Left ventricle myocardium inferior (tissue), 1 donor: ENCODE measurements around the gene NDUFB3. TPM values are rescaled to one million over a fixed set of nuclear protein-coding genes. Genes with fewer than 3 reads are reported as not detected.
"Not testable (repeated sequence)": the region's sequence is repeated elsewhere in the genome, so short reads cannot be mapped to it uniquely, and the experiment has no call there.

Experiments
- DNase-seq: peaks from one replicate; pipeline ENCODE4 v3.0.0-alpha.2; 2020
- H3K27ac ChIP-seq: fragments of 200-600 bp; replicated peaks from 2 replicates; pipeline ENCODE4 v1.8.0; 2021
- H3K27me3 ChIP-seq: fragments of 200-600 bp; 2 replicates; pipeline ENCODE4 v1.8.0; 2021; ENCODE audit warnings: low read depth
- H3K36me3 ChIP-seq: fragments of 200-600 bp; 2 replicates; pipeline ENCODE4 v1.8.0; 2021
- H3K4me1 ChIP-seq: fragments of 200-600 bp; 2 replicates; pipeline ENCODE4 v1.8.0; 2021
- H3K4me3 ChIP-seq: fragments of 200-600 bp; 2 replicates; pipeline ENCODE4 v1.8.0; 2021; ENCODE audit warnings: mild to moderate bottlenecking, moderate library complexity
- H3K9me3 ChIP-seq: fragments of 200-600 bp; replicated peaks from 2 replicates; pipeline ENCODE4 v1.8.0; 2021
- CTCF ChIP-seq: fragments of 200-600 bp; IDR thresholded peaks from 2 replicates; pipeline ENCODE4 v1.8.0; 2021; ENCODE audit warnings: antibody characterized with exemption, mild to moderate bottlenecking, borderline replicate concordance
- intact Hi-C: fragments of 100-400 bp; cut with micrococcal nuclease; formaldehyde crosslinking; loops from one replicate; pipeline ENCODE4 v1.11.0; 2022
- long read RNA-seq: library from polyadenylated mRNA; unstranded; transcript quantifications from one replicate; pipeline ENCODE4 v2.0.0, GENCODE V29; 2021
- total RNA-seq: library from RNA; stranded (reverse); fragmentation: NEBNext Ultra II Directional; extraction: Animal tissue kit (Norgen Biotek cat#: 25700); gene quantifications from one replicate; pipeline ENCODE4 v1.2.1, GENCODE V29; 2021
- donor health status: DM: no; HTN: yes; CAD: no; lungs with severe emphysema.

Gene NDUFB3
- total RNA-seq = 466 TPM
- long read RNA-seq, transcript NDUFB3-201 (3 exons, 755 nt) = major isoform, 190 of 202 reads
- long read RNA-seq, partial matches to known transcripts = 7 of 202 reads
- long read RNA-seq, other reads (novel, unspliced or antisense) = 5 of 202 reads

- peak within 1 kb of the TSS; percentile 93 for H3K27ac ChIP-seq
- H3K36me3 ChIP-seq = no peaks in the 10 kb centered on the region
- intact Hi-C loops = no loop called here
- peak; percentile 58 for TF ChIP-seq CTCF
- H3K9me3 ChIP-seq = no peaks in the 10 kb centered on the region
- H3K27me3 ChIP-seq = no peaks in the 10 kb centered on the region
- peaks cover 89% of the 10 kb centered on the region for H3K4me1 ChIP-seq
- peak; percentile 89 for DNase-seq
- peak within 1 kb of the TSS; percentile 95 for H3K4me3 ChIP-seq
Measured at GRCh38 chr2:201071479-201072200, at the start of gene NDUFB3, which contains the start of gene HYCC2. TSS of gene NDUFB3 (plus strand) at chr2:201072001. CDS start at chr2:201078883, 6,882 bp downstream. TSS of gene HYCC2 (minus strand) at chr2:201071671. CDS start at chr2:201024009, 47,662 bp downstream.

- Histone ChIP-seq H3K9me3 (peaks cover 13% of the 10 kb centered on the region), H3K4me1 (peaks cover 12% of the 10 kb centered on the region), H3K36me3 (peaks cover 34% of the 10 kb centered on the region), H3K4me3 (no peak overlapping the region), H3K27ac (no peak overlapping the region), H3K27me3 (no peaks in the 10 kb centered on the region)
- no peak for DNase-seq
- no peak for TF ChIP-seq CTCF
- intact Hi-C loops = no loop called here
Measured at GRCh38 chr2:201024518-201024917, 47.3 kb upstream of the NDUFB3 start.

- H3K4me3 ChIP-seq, H3K4me1 ChIP-seq, H3K27ac ChIP-seq, intact Hi-C loops, H3K9me3 ChIP-seq, DNase-seq, H3K27me3 ChIP-seq: not testable (repeated sequence)
- H3K36me3 ChIP-seq = peaks cover 17% of the 10 kb centered on the region
Measured at GRCh38 chr2:201034355-201034754, 37.4 kb upstream of the NDUFB3 start.

GRCh38 chr2:201038361-201038760, 33.4 kb upstream of the NDUFB3 start:
- H3K4me1 ChIP-seq = peaks cover 16% of the 10 kb centered on the region
- H3K27ac ChIP-seq, DNase-seq, H3K36me3 ChIP-seq, H3K9me3 ChIP-seq, H3K27me3 ChIP-seq, intact Hi-C loops, H3K4me3 ChIP-seq: not testable (repeated sequence)

GRCh38 chr2:201038855-201039254, 32.9 kb upstream of the NDUFB3 start:
- intact Hi-C loops = no loop called here
- TF ChIP-seq CTCF = no peak
- no peak for DNase-seq
- Histone ChIP-seq H3K27me3 (no peaks in the 10 kb centered on the region), H3K36me3 (peaks cover 9% of the 10 kb centered on the region), H3K9me3 (peaks cover 5% of the 10 kb centered on the region), H3K27ac (no peak overlapping the region), H3K4me1 (peaks cover 16% of the 10 kb centered on the region), H3K4me3 (no peak overlapping the region)

- TF ChIP-seq CTCF = no peak
- no peak for DNase-seq
- H3K27ac ChIP-seq = no peak overlapping the region
- intact Hi-C loops = no loop called here
- H3K4me3 ChIP-seq = no peak overlapping the region
- H3K27me3 ChIP-seq = no peaks in the 10 kb centered on the region
- H3K36me3 ChIP-seq = peaks cover 18% of the 10 kb centered on the region
- H3K4me1 ChIP-seq = peaks cover 17% of the 10 kb centered on the region
- H3K9me3 ChIP-seq = peaks cover 5% of the 10 kb centered on the region
Measured at GRCh38 chr2:201040867-201041628, 30.8 kb upstream of the NDUFB3 start.

GRCh38 chr2:201042451-201042850, 29.4 kb upstream of the NDUFB3 start:
- not testable (repeated sequence) for DNase-seq

GRCh38 chr2:201043050-201043449, 28.8 kb upstream of the NDUFB3 start:
- H3K4me1 ChIP-seq = peaks cover 24% of the 10 kb centered on the region
- peaks cover 12% of the 10 kb centered on the region for H3K9me3 ChIP-seq
- peaks cover 18% of the 10 kb centered on the region for H3K36me3 ChIP-seq
- DNase-seq, H3K4me3 ChIP-seq, H3K27ac ChIP-seq, H3K27me3 ChIP-seq, intact Hi-C loops: not testable (repeated sequence)

More at GRCh38 chr2:201042451-201042850, 29.4 kb upstream of the NDUFB3 start:
- peaks cover 24% of the 10 kb centered on the region for H3K4me1 ChIP-seq
- intact Hi-C loops, H3K4me3 ChIP-seq, H3K9me3 ChIP-seq, H3K27me3 ChIP-seq, H3K27ac ChIP-seq: not testable (repeated sequence)
- H3K36me3 ChIP-seq = peaks cover 18% of the 10 kb centered on the region
